ELR (cell line): ENCODE data around the gene JMJD1C.
"Not testable (repeated sequence)": the region's sequence is repeated elsewhere in the genome, so short reads cannot be mapped to it uniquely, and the experiment has no call there.

ENCODE experiments used
- DNase-seq: peaks from one replicate; pipeline ENCODE4 v3.0.0-alpha.2; 2015; ENCODE audit warnings: low read depth

The JMJD1C gene

GRCh38 chr10:63286340-63286739, 179.4 kb downstream of the JMJD1C start:
- no peak for DNase-seq

- DNase-seq, result not testable (repeated sequence)
Measured at GRCh38 chr10:63283901-63284300, 181.9 kb downstream of the JMJD1C start.

GRCh38 chr10:63283093-63283492, 182.7 kb downstream of the JMJD1C start:
- no peak for DNase-seq

GRCh38 chr10:63281967-63282366, 183.8 kb downstream of the JMJD1C start:
- no peak for DNase-seq

- no peak for DNase-seq
Measured at GRCh38 chr10:63280386-63280785, 185.4 kb downstream of the JMJD1C start.

- DNase-seq, result no peak
Measured at GRCh38 chr10:63275094-63275493, 190.7 kb downstream of the JMJD1C start.

- DNase-seq, result no peak
Measured at GRCh38 chr10:63273577-63273976, 192.2 kb downstream of the JMJD1C start.

- DNase-seq, result peak; percentile 98
Measured at GRCh38 chr10:63268798-63269503, 196.8 kb downstream of the JMJD1C start.

GRCh38 chr10:63268149-63268797, 197.5 kb downstream of the JMJD1C start:
- DNase-seq, result peak; percentile 65

- peak; percentile 92 for DNase-seq
Measured at GRCh38 chr10:63267414-63268148, 198.2 kb downstream of the JMJD1C start.

- DNase-seq, result peak; percentile 36
Measured at GRCh38 chr10:63266391-63267316, 199.1 kb downstream of the JMJD1C start.

- DNase-seq, result no peak
Measured at GRCh38 chr10:63265683-63266235, 200.0 kb downstream of the JMJD1C start.

- DNase-seq, result peak; percentile 77
Measured at GRCh38 chr10:63265222-63265617, 200.6 kb downstream of the JMJD1C start.

GRCh38 chr10:63264617-63265221, 201.1 kb downstream of the JMJD1C start:
- DNase-seq, result peak; percentile 23

GRCh38 chr10:63262430-63263073, 203.2 kb downstream of the JMJD1C start:
- no peak for DNase-seq

GRCh38 chr10:63261496-63261895, 204.3 kb downstream of the JMJD1C start:
- no peak for DNase-seq

GRCh38 chr10:63260860-63261251, 204.9 kb downstream of the JMJD1C start:
- DNase-seq, result no peak

GRCh38 chr10:63260103-63260859, 205.5 kb downstream of the JMJD1C start:
- no peak for DNase-seq

GRCh38 chr10:63258920-63259678, 206.7 kb downstream of the JMJD1C start:
- DNase-seq, result no peak
